Suprapubic skin (tissue), 4 donors: Measurements from ENCODE around the gene UBE2L3. TPM values are rescaled to one million over a fixed set of nuclear protein-coding genes. Genes with fewer than 3 reads are reported as not detected.
"Not testable (repeated sequence)": the region's sequence is repeated elsewhere in the genome, so short reads cannot be mapped to it uniquely, and the experiment has no call there.

Experiments
- DNase-seq, 2 donors: peaks; one replicate each; pipeline ENCODE4 v3.0.0-alpha.2; 2019; ENCODE audit warnings: low spot score in 2 of 2
- H3K27ac ChIP-seq: fragments of 200-600 bp; sonication (generic); one replicate; pipeline ENCODE4 v1.5.1; 2019
- H3K27me3 ChIP-seq: fragments of 200-600 bp; sonication (generic); one replicate; pipeline ENCODE4 v1.5.1; 2019
- H3K36me3 ChIP-seq: fragments of 200-600 bp; sonication (generic); one replicate; pipeline ENCODE4 v1.5.1; 2019
- H3K4me1 ChIP-seq: fragments of 200-600 bp; sonication (generic); one replicate; pipeline ENCODE4 v1.5.1; 2019
- H3K4me3 ChIP-seq: fragments of 200-600 bp; sonication (generic); one replicate; pipeline ENCODE4 v1.5.1; 2019; ENCODE audit warnings: mild to moderate bottlenecking
- H3K9me3 ChIP-seq: fragments of 200-600 bp; sonication (generic); one replicate; pipeline ENCODE4 v1.5.1; 2019
- CTCF ChIP-seq, 2 donors: fragments of 200-600 bp in 1 of 2; fragments of 450-650 bp in 1 of 2; sonication (generic) in 1 of 2; IDR thresholded peaks; one replicate each; pipeline ENCODE4 v1.5.1; 2016 to 2019; ENCODE audit warnings: antibody characterized with exemption in 2 of 2, mild to moderate bottlenecking in 1 of 2, moderate library complexity in 1 of 2
- EP300 ChIP-seq: sonication (generic); formaldehyde crosslinking; IDR thresholded peaks from one replicate; pipeline ENCODE4 v1.6.1; 2017; ENCODE audit warnings: antibody characterized with exemption
- POLR2A ChIP-seq, 2 donors: fragments of 450-650 bp; IDR thresholded peaks; one replicate each; pipeline ENCODE4 v1.6.1; 2017; ENCODE audit warnings: antibody characterized with exemption in 2 of 2, mild to moderate bottlenecking in 2 of 2, moderate library complexity in 2 of 2
- POLR2AphosphoS5 ChIP-seq, 3 donors: sonication (generic); formaldehyde crosslinking; IDR thresholded peaks; one replicate each; pipeline ENCODE4 v1.6.1; 2017; ENCODE audit warnings: antibody characterized with exemption in 3 of 3
- WGBS: methylation state at CpG from one replicate; pipeline ENCODE4 v1.1.5; 2018; 5-methylcytosine and 5-hydroxymethylcytosine counted together
- total RNA-seq, 4 donors: library from RNA; depleted of rRNA; stranded (reverse); fragments of >200 nt; gene quantifications; one replicate each; pipeline ENCODE4 v1.1.0, GENCODE V29; 2016

The UBE2L3 gene
- total RNA-seq, 4 donors from 2014 or later = 28.6 to 52.2 (median 48.1) TPM

DNA sequence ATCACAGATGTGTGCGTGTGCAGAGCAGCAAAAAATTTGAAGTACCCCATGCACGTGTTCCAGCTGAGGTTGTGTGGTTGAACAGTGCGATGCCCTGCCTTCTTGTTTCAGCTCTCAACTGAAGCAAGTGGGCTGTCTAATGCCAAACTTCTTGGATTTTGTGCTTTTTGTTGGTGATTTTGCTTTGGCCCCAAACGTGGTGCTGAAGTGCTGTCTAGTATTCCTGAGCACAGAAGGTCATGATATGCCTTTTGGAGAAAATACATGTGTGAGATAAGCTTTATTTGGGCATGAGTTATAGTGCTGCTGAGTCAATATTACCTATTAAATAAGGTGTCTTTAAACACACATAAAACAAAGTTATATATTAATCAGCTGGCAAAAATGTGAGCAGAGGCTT is 48.2 kb downstream of the UBE2L3 start:
- peaks cover 3% of the 10 kb centered on the region for H3K4me1 ChIP-seq
- WGBS = 90% methylated on average over 4 of the region's 4 CpGs
- no peaks in the 10 kb centered on the region for H3K27me3 ChIP-seq
- H3K36me3 ChIP-seq = peaks cover 49% of the 10 kb centered on the region
- no peaks in the 10 kb centered on the region for H3K9me3 ChIP-seq
- H3K27ac ChIP-seq = no peak overlapping the region
- no peak for DNase-seq
- H3K4me3 ChIP-seq = no peak overlapping the region
- no peak for TF ChIP-seq CTCF (IDR thresholded peaks at IDR 0.05)
- no peak for TF ChIP-seq POLR2A (IDR thresholded peaks at IDR 0.05)
- no peak for TF ChIP-seq EP300
- TF ChIP-seq POLR2AphosphoS5 (IDR thresholded peaks at IDR 0.05) = no peak

DNA sequence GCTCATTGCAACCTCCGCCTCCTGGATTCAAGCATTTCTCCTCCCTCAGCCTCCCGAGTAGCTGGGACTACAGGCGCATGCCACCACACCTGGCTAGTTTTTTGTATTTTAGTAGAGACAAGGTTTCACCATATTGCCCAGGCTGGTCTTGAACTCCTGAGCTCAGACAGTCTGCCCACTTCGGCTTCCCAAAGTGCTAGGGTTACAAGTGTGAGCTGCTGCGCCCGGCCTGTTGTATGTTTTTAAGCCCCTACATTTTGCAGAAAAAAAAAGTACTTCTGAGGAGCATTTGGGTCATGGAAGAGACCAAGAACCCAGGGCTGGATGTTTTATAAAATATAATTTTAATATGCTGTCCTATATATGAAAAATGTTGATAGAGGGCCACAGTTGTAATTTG is 49.8 kb downstream of the UBE2L3 start:
- WGBS = 96% methylated on average over 6 of the region's 6 CpGs
- not testable (repeated sequence) for H3K4me1 ChIP-seq

DNA sequence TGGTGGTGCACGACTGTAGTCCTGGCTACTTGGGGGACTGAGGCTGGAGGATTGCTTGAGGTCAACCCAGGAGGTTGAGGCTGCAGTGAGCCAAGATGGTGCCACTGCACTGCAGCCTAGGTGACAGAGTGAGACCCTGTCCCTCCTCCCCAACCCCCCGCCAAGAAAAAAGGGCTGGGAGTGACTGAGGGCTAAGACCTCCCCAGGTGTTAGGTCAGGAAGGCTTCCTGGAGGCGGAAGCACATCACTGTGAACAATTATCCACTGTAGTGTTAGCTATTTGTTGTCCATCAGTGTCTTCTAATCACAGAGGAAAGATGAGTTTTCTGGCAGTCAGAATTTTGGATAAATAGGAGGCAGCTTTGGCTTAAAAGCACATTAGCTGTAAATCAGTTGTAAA is 53.5 kb downstream of the UBE2L3 start:
- H3K36me3 ChIP-seq = peaks cover 16% of the 10 kb centered on the region
- no peak overlapping the region for H3K4me3 ChIP-seq
- no peak overlapping the region for H3K27ac ChIP-seq
- TF ChIP-seq EP300 (no peak), POLR2AphosphoS5 (IDR thresholded peaks at IDR 0.05) (no peak)
- no peaks in the 10 kb centered on the region for H3K9me3 ChIP-seq
- no peak for DNase-seq
- H3K27me3 ChIP-seq = no peaks in the 10 kb centered on the region
- WGBS = 80% methylated on average over 1 of the region's 3 CpGs
- H3K4me1 ChIP-seq = peaks cover 35% of the 10 kb centered on the region

More for the DNA sequence above, 49.8 kb downstream of the UBE2L3 start:
- not testable (repeated sequence) for H3K4me3 ChIP-seq, H3K27me3 ChIP-seq, H3K9me3 ChIP-seq, H3K27ac ChIP-seq, DNase-seq
- peaks cover 36% of the 10 kb centered on the region for H3K36me3 ChIP-seq

GRCh38 chr22:21622011-21622918 is 54.8 kb downstream of the UBE2L3 start:
- Histone ChIP-seq H3K27me3 (no peaks in the 10 kb centered on the region), H3K9me3 (no peaks in the 10 kb centered on the region), H3K4me3 (no peak overlapping the region), H3K4me1 (peaks cover 37% of the 10 kb centered on the region), H3K27ac (no peak overlapping the region), H3K36me3 (peaks cover 16% of the 10 kb centered on the region)
- WGBS = 67% methylated on average over 17 of the region's 17 CpGs
- TF ChIP-seq POLR2A (IDR thresholded peaks at IDR 0.05) (no peak), POLR2AphosphoS5 (IDR thresholded peaks at IDR 0.05) (no peak), EP300 (no peak), CTCF (IDR thresholded peaks at IDR 0.05) (no peak)
- DNase-seq = no peak

DNA sequence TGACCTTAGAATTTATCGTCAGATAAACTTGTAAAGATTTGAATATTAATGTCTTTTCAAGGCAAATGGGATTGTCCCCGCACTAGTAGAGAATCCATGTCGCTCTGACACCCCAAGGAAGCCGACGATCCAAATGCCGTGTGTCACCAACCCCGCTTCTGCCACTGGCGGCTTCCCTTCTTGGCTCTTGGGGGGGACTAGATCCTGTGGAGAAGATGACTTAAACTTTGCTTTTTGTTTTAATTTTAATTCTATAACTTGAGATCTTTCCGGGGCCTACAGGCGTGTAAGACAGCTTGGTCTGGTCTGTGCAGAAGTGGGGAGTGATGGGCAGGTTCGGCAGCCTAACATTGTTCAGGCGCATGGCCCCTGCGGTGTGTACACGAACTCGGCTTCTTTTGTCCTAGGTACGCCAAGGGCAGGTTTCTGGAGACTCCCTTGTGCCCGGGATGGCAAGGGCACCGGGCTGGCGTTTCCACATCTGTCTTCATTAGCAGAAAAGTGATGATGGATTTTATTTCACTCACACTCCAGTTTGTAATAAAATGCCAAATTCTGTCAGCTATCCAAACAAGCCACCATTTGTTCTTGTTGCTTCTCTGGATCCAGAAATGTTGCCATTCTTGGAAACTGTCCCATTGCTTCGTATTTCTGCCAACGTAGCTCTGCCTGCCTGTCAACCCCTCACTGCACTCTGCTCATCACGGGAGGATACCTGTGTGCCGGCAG is 55.6 kb downstream of the UBE2L3 start:
- no peak for DNase-seq
- no peak overlapping the region for H3K27ac ChIP-seq
- WGBS = 66% methylated on average over 23 of the region's 23 CpGs
- H3K4me1 ChIP-seq = peaks cover 38% of the 10 kb centered on the region
- H3K27me3 ChIP-seq = no peaks in the 10 kb centered on the region
- H3K4me3 ChIP-seq = no peak overlapping the region
- H3K9me3 ChIP-seq = no peaks in the 10 kb centered on the region
- peaks cover 13% of the 10 kb centered on the region for H3K36me3 ChIP-seq
- TF ChIP-seq EP300 (no peak), CTCF (IDR thresholded peaks at IDR 0.05) (no peak), POLR2AphosphoS5 (IDR thresholded peaks at IDR 0.05) (no peak), POLR2A (IDR thresholded peaks at IDR 0.05) (no peak)

GRCh38 chr22:21623648-21623970 is 56.1 kb downstream of the UBE2L3 start:
- no peak overlapping the region for H3K4me3 ChIP-seq
- H3K36me3 ChIP-seq = peaks cover 8% of the 10 kb centered on the region
- no peaks in the 10 kb centered on the region for H3K9me3 ChIP-seq
- no peaks in the 10 kb centered on the region for H3K27me3 ChIP-seq
- peaks cover 43% of the 10 kb centered on the region for H3K4me1 ChIP-seq
- TF ChIP-seq EP300 (no peak), CTCF (IDR thresholded peaks at IDR 0.05) (no peak), POLR2AphosphoS5 (IDR thresholded peaks at IDR 0.05) (no peak), POLR2A (IDR thresholded peaks at IDR 0.05) (no peak)
- H3K27ac ChIP-seq = no peak overlapping the region
- no peak for DNase-seq
- WGBS = 54% methylated on average over 6 of the region's 7 CpGs
